Measurements from ENCODE around the gene KCNQ1. TPM values are rescaled to one million over a fixed set of nuclear protein-coding genes. Genes with fewer than 3 reads are reported as not detected.

Gene KCNQ1
- total RNA-seq, 1 donor from 2014 or later: 2.6 TPM

DNA sequence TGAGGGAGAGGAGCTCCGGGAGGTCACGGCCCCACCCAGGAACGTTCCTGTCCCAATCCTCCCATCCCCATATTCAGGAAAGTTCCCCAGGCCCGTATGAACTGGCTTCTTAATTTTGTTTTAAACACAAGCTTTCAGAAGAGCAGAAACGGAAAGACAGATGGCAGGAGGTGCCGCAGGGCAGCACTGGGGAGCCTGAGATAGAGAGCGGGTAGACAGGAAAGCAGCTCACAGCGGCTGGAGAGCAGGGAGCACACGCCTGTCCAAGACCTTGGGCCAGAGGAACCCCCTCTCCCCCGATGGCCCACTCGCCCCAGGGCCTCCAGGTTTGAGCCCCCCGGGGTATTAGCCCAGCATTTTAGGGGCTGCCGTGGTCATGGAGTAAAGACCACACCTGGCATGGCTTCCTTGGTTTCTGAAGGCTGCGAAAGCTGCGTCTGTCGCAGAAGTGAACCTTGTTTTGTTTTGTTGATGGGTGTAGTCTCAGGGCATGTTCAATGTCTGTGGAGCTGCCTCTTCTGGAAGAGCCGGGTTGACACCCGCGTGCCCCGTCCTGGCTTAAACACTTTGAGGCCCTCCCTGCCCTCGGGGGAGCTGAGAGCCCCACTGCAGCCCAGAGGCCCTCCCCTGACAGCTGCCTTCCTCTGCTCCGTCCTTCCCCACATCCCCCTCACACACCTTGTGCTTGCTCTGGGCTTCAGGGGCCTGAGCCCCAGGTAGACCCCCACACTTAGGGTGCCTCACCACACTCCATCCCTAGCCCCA lies 272.9 kb downstream of the KCNQ1 start:
- H3K9me3 ChIP-seq (ENCODE audit: control insufficient read depth in 3 of 3, low read length in 3 of 3): no peaks in the 10 kb centered on the region
- no peaks in the 10 kb centered on the region for H3K27me3 ChIP-seq (ENCODE audit: control insufficient read depth in 3 of 3, insufficient read depth in 3 of 3, low read length in 3 of 3)
- peaks cover 0 to 3% (median 2%) of the 10 kb centered on the region in 3 donors for H3K4me1 ChIP-seq (ENCODE audit: control insufficient read depth in 3 of 3, insufficient read depth in 3 of 3, low read length in 3 of 3)
- no peak overlapping the region for H3K9ac ChIP-seq (ENCODE audit: low read depth in 1 of 3, low read length in 3 of 3)
- H3K4me3 ChIP-seq (ENCODE audit: low read length in 3 of 3): no peak overlapping the region
- no peak overlapping the region for H3K27ac ChIP-seq (ENCODE audit: low read depth, low read length)
- H3K36me3 ChIP-seq (ENCODE audit: control insufficient read depth in 3 of 3, insufficient read depth in 3 of 3, low read length in 3 of 3): no peaks in the 10 kb centered on the region

- H3K9me3 ChIP-seq (ENCODE audit: control insufficient read depth in 3 of 3, low read length in 3 of 3): no peaks in the 10 kb centered on the region
Measured at GRCh38 chr11:2718817-2719438, 274.1 kb downstream of the KCNQ1 start.

GRCh38 chr11:2719831-2720590 lies 275.2 kb downstream of the KCNQ1 start:
- Histone ChIP-seq H3K36me3 (ENCODE audit: control insufficient read depth in 3 of 3, insufficient read depth in 3 of 3, low read length in 3 of 3) (no peaks in the 10 kb centered on the region), H3K9me3 (ENCODE audit: control insufficient read depth in 3 of 3, low read length in 3 of 3) (no peaks in the 10 kb centered on the region), H3K27me3 (ENCODE audit: control insufficient read depth in 3 of 3, insufficient read depth in 3 of 3, low read length in 3 of 3) (no peaks in the 10 kb centered on the region), H3K4me1 (ENCODE audit: control insufficient read depth in 3 of 3, insufficient read depth in 3 of 3, low read length in 3 of 3) (peaks cover 7 to 15% (median 13%) of the 10 kb centered on the region in 3 donors), H3K27ac (ENCODE audit: low read depth, low read length) (no peak overlapping the region), H3K4me3 (ENCODE audit: low read length in 3 of 3) (no peak overlapping the region), H3K9ac (ENCODE audit: low read depth in 1 of 3, low read length in 3 of 3) (no peak overlapping the region)

More at GRCh38 chr11:2718817-2719438, 274.1 kb downstream of the KCNQ1 start:
- no peak overlapping the region for H3K4me3 ChIP-seq (ENCODE audit: low read length in 3 of 3)
- no peak overlapping the region for H3K27ac ChIP-seq (ENCODE audit: low read depth, low read length)
- H3K27me3 ChIP-seq (ENCODE audit: control insufficient read depth in 3 of 3, insufficient read depth in 3 of 3, low read length in 3 of 3): no peaks in the 10 kb centered on the region
- H3K9ac ChIP-seq (ENCODE audit: low read depth in 1 of 3, low read length in 3 of 3): no peak overlapping the region
- no peaks in the 10 kb centered on the region for H3K36me3 ChIP-seq (ENCODE audit: control insufficient read depth in 3 of 3, insufficient read depth in 3 of 3, low read length in 3 of 3)
- peaks cover 0 to 5% (median 3%) of the 10 kb centered on the region in 3 donors for H3K4me1 ChIP-seq (ENCODE audit: control insufficient read depth in 3 of 3, insufficient read depth in 3 of 3, low read length in 3 of 3)

GRCh38 chr11:2721210-2721916 lies 276.6 kb downstream of the KCNQ1 start:
- no peak overlapping the region for H3K4me3 ChIP-seq (ENCODE audit: low read length in 3 of 3)
- no peaks in the 10 kb centered on the region for H3K36me3 ChIP-seq (ENCODE audit: control insufficient read depth in 3 of 3, insufficient read depth in 3 of 3, low read length in 3 of 3)
- H3K9me3 ChIP-seq (ENCODE audit: control insufficient read depth in 3 of 3, low read length in 3 of 3): no peaks in the 10 kb centered on the region
- H3K27me3 ChIP-seq (ENCODE audit: control insufficient read depth in 3 of 3, insufficient read depth in 3 of 3, low read length in 3 of 3): no peaks in the 10 kb centered on the region
- H3K4me1 ChIP-seq (ENCODE audit: control insufficient read depth in 3 of 3, insufficient read depth in 3 of 3, low read length in 3 of 3): peaks cover 7 to 20% (median 19%) of the 10 kb centered on the region in 3 donors
- H3K27ac ChIP-seq (ENCODE audit: low read depth, low read length): no peak overlapping the region
- no peak overlapping the region for H3K9ac ChIP-seq (ENCODE audit: low read depth in 1 of 3, low read length in 3 of 3)

GRCh38 chr11:2722955-2723354 lies 278.1 kb downstream of the KCNQ1 start:
- Histone ChIP-seq H3K9ac (ENCODE audit: low read depth in 1 of 3, low read length in 3 of 3) (no peak overlapping the region), H3K9me3 (ENCODE audit: control insufficient read depth in 3 of 3, low read length in 3 of 3) (no peaks in the 10 kb centered on the region), H3K27me3 (ENCODE audit: control insufficient read depth in 3 of 3, insufficient read depth in 3 of 3, low read length in 3 of 3) (no peaks in the 10 kb centered on the region), H3K36me3 (ENCODE audit: control insufficient read depth in 3 of 3, insufficient read depth in 3 of 3, low read length in 3 of 3) (no peaks in the 10 kb centered on the region), H3K27ac (ENCODE audit: low read depth, low read length) (no peak overlapping the region), H3K4me3 (ENCODE audit: low read length in 3 of 3) (no peak overlapping the region), H3K4me1 (ENCODE audit: control insufficient read depth in 3 of 3, insufficient read depth in 3 of 3, low read length in 3 of 3) (peaks cover 7 to 20% (median 16%) of the 10 kb centered on the region in 3 donors)

DNA sequence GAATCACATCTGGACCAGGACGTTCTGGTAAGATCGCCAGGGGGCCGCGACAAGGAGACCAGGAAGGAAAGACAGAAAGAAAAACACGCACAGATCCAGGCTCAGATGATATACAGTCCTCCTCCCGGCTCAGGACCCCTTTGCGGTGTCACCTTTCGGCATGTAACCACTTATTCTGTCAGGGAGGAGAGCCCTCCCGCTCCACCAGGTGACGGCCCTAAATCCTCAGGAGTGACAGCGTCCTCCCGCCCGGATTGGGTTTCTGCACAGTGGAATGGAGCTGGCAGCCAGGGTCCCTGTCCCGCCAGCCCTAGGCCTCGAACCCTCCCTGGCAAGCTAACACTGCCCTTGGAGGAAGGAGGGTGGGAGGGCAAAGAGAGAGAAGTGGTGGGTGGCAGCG lies 279.3 kb downstream of the KCNQ1 start:
- peak overlapping the region in 1 of 3 donors; percentile 41 for H3K4me3 ChIP-seq (ENCODE audit: low read length in 3 of 3)
- H3K9ac ChIP-seq (ENCODE audit: low read depth in 1 of 3, low read length in 3 of 3): no peak overlapping the region
- H3K9me3 ChIP-seq (ENCODE audit: control insufficient read depth in 3 of 3, low read length in 3 of 3): no peaks in the 10 kb centered on the region
- H3K27me3 ChIP-seq (ENCODE audit: control insufficient read depth in 3 of 3, insufficient read depth in 3 of 3, low read length in 3 of 3): no peaks in the 10 kb centered on the region
- peaks cover 7 to 20% (median 16%) of the 10 kb centered on the region in 3 donors for H3K4me1 ChIP-seq (ENCODE audit: control insufficient read depth in 3 of 3, insufficient read depth in 3 of 3, low read length in 3 of 3)
- no peaks in the 10 kb centered on the region for H3K36me3 ChIP-seq (ENCODE audit: control insufficient read depth in 3 of 3, insufficient read depth in 3 of 3, low read length in 3 of 3)
- H3K27ac ChIP-seq (ENCODE audit: low read depth, low read length): no peak overlapping the region

DNA sequence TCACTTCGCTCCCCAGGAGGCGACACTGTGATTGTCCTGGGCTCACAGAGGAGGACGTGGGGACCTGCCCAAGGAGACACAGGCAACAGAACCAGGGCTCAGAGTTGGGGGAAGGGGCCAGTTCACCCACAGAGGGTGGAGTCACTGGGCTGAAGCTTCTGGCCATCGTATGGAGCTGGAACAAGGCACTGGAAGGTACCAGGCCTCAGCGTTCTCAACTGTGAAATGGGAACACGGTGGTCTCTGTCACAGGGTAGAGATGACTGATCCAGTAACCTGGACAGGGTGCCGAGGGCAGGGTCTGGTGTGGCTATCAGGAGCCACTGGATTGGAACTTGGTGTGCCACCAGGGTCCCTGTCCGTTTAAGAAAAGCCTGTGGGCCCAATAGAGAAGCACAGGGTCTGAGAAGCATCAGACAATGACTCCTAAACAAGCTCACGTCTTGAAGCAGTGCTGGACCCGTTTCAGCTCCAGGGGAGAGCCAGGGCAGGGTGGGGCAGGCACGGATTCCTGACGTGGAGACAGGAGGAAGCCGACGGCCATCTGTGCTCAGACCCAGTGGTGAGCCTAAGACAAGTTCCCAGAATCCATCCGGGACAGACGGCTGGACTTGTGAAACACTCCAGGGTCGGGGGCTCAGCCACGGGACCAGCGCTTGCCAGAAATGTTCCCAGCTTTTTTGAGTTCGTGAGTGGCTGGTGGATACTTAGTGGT lies 280.0 kb downstream of the KCNQ1 start:
- Histone ChIP-seq H3K9ac (ENCODE audit: low read depth in 1 of 3, low read length in 3 of 3) (no peak overlapping the region), H3K36me3 (ENCODE audit: control insufficient read depth in 3 of 3, insufficient read depth in 3 of 3, low read length in 3 of 3) (no peaks in the 10 kb centered on the region), H3K4me3 (ENCODE audit: low read length in 3 of 3) (no peak overlapping the region), H3K27ac (ENCODE audit: low read depth, low read length) (peak overlapping the region; percentile 19), H3K27me3 (ENCODE audit: control insufficient read depth in 3 of 3, insufficient read depth in 3 of 3, low read length in 3 of 3) (no peaks in the 10 kb centered on the region), H3K9me3 (ENCODE audit: control insufficient read depth in 3 of 3, low read length in 3 of 3) (no peaks in the 10 kb centered on the region), H3K4me1 (ENCODE audit: control insufficient read depth in 3 of 3, insufficient read depth in 3 of 3, low read length in 3 of 3) (peaks cover 7 to 20% (median 16%) of the 10 kb centered on the region in 3 donors)

DNA sequence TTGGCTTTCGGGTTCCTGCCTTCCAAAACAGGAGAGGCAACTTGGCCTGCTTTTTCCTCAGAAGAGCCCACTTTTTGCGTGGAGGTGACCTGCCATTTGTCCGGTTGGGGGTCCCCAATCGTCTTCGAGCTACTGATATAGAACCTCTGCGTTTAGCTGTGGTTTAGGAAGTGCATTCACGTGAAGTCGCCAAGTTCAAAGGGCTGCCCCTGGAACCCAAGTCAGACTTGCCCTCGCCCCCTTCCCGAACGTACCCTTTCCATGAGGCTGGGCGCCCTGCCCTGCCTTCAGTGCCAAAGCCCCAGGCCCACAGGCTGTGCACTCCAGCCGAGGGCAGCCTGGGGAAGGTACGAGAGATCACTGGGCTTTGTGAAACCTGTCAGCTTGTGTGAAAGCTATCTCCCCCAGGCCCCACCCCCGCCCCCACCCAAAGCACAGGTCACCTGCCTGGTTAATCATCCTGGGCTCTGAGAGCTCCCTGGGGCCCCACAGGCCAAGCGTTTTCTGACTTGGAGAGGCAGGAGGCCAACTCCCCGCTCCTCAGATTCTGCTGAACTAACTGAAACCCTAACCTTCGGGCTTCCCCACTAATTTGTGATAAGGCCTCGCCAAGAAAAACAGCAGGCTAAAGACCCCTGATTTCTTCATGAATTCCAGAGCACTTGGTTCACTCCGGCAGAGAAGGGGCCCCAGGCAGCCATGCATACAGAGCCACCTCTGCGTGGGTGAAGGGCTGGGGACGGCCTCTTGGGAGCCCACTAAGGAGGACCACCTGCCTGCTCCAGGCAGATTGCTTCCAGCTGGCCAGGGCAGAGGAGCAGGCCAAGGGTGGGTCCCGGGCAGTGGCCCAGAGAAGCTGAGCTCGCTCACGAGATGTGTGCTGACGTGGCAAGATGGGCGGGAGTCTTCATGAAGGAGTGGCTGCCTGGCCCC lies 280.8 kb downstream of the KCNQ1 start:
- no peak overlapping the region for H3K9ac ChIP-seq (ENCODE audit: low read depth in 1 of 3, low read length in 3 of 3)
- peak overlapping the region; percentile 19 for H3K27ac ChIP-seq (ENCODE audit: low read depth, low read length)
- H3K4me1 ChIP-seq (ENCODE audit: control insufficient read depth in 3 of 3, insufficient read depth in 3 of 3, low read length in 3 of 3): peaks cover 7 to 23% (median 16%) of the 10 kb centered on the region in 3 donors
- H3K36me3 ChIP-seq (ENCODE audit: control insufficient read depth in 3 of 3, insufficient read depth in 3 of 3, low read length in 3 of 3): no peaks in the 10 kb centered on the region
- no peak overlapping the region for H3K4me3 ChIP-seq (ENCODE audit: low read length in 3 of 3)
- H3K27me3 ChIP-seq (ENCODE audit: control insufficient read depth in 3 of 3, insufficient read depth in 3 of 3, low read length in 3 of 3): no peaks in the 10 kb centered on the region
- H3K9me3 ChIP-seq (ENCODE audit: control insufficient read depth in 3 of 3, low read length in 3 of 3): no peaks in the 10 kb centered on the region

Data from skeletal muscle tissue (tissue), 4 donors.